ELF-1 (cell line): ENCODE data around the gene CNIH4.
"Not testable (repeated sequence)": the region's sequence is repeated elsewhere in the genome, so short reads cannot be mapped to it uniquely, and the experiment has no call there.

Experiments used
- DNase-seq: peaks from one replicate; pipeline ENCODE4 v3.0.0-alpha.2; 2016; ENCODE audit warnings: low read depth, low spot score

Gene CNIH4

DNA sequence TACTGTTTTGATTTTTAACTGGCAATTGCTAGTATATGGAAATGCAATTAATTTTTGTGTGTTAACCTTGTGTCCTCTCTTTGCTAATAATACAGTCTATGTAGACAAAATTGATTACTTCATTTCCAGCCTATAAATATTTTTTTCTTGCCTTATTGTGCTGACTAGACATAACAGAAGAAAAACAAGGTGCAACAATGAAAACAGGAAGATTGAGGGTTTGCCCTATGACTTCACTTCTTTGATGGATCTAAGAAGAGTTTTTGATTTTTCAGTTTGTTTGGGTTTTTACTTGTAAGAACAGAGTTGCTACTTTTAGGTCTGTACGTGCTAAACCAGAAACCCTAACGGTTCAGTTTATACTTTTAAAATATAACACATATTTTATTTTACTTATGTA lies 8.5 kb upstream of the CNIH4 start:
- no peak for DNase-seq

DNA sequence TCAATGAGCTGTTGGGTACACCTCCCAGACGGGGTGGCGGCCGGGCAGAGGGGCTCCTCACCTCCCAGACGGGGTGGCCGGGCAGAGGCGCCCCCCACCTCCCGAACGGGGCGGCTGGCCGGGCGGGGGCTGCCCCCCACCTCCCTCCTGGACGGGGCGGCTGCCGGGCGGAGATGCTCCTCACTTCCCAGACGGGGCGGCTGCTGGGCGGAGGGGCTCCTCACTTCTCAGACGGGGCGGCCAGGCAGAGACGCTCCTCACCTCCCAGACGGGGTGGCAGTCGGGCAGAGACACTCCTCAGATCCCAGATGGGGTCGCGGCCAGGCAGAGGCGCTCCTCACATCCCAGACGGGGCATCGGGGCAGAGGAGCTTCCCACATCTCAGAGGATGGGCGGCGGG lies 7.0 kb upstream of the CNIH4 start:
- DNase-seq, result not testable (repeated sequence)

- not testable (repeated sequence) for DNase-seq
These were observed 4.1 kb upstream of the CNIH4 start for GRCh38 chr1:224352436-224353085.

DNA sequence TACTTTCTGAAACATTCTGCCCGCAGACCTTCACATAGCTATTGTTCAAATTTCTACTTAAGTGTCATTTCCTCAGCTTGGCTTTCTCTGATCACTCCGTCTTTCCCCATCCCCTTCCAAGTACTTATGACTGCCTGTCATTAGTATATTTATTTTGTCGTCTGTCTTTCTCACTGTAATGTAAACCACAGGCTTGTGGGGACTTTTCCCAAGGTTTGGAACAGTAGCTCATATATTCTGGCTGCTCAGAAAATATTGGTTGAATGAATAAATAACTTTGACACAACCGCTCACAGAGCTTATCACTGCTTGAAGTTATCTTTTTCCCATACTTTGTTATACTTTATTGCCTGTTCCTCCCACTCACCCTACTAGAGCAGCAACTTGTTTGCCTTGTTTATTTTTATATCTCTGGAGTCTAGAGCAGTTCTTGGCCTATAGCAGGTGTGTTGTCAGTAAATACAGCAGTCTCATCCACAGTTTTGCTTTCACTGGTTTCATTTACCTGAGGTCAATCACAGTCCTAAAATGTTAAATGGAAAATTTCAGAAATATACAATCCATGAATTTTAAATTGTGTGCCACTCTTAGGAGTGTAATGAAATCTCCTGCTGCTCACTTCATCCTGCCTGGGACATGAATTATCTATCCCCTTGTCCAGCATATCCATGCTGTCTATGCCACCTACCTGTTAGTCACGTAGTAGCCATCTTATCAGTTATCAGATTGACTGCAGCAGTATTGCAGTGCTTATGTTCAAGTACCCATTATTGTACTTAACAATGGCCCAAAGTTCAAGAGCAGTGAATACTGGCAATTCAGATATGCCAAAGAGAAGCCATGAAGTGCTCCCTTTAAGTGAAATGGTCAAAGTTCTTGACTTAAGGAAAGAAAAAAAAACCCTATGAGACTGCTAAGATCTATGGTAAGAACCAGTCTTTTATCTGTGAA lies 2.4 kb upstream of the CNIH4 start:
- no peak for DNase-seq

GRCh38 chr1:224357626-224358124 lies 996 bp downstream of the CNIH4 start:
- no peak for DNase-seq

GRCh38 chr1:224358237-224358636 lies 1.6 kb downstream of the CNIH4 start:
- DNase-seq, result no peak

DNA sequence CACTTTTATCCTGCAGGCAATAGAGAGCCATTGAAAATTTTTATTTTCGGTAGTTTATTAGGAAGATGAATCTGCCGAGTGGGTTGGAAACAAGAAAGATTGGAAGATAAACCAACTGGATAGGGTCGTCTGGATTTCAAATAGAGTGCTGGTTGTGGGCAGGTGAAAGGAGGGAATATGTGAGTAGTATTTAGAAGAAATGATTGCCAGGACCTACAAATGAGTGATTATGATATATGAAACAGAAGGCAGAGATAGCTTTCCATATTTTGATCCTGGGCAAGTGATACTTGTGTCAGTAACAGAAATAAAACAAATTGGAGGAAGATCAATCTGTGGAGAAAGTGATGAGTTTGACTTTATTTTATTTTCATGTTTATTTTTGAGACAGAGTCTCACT lies 2.5 kb downstream of the CNIH4 start:
- DNase-seq, result no peak

- no peak for DNase-seq
These were observed 11.7 kb downstream of the CNIH4 start for GRCh38 chr1:224368409-224368808.

GRCh38 chr1:224373008-224373590 lies 16.4 kb downstream of the CNIH4 start:
- no peak for DNase-seq

DNA sequence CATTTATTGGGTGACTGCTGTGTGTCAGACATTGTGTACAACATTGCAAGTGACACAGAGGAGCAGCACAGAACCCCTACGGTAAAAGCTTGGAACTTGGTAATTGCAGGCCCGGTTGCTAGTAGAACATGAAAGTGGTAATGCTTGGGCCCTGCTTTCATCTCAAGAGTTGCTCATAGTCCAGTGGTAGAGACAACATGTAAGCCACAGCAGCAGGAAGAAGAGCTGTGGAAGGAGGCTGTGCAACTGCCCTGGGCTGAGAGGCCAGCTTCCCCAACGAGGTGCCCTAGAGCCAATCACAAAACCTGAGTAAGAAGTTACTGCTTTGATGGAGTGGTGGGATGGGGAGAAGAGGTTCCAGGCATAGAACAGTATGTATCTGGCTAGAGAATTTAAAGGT lies 18.4 kb downstream of the CNIH4 start:
- DNase-seq, result no peak

DNA sequence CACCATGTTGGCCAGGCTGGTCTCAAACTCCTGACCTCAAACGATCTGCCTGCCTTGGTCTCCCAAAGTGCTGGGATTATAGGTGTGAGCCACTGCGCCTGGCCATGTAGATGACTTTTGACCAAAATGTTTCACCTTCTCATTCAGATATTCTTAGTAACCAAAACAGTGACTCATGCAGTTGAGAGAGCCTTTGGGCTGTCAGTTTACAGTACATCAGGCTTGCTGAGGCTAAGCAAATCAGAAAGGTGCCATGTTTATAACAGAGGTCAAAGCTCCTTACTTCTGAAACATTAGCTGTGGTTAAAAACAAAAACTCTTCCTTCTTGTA lies 21.0 kb downstream of the CNIH4 start:
- DNase-seq, result no peak

DNA sequence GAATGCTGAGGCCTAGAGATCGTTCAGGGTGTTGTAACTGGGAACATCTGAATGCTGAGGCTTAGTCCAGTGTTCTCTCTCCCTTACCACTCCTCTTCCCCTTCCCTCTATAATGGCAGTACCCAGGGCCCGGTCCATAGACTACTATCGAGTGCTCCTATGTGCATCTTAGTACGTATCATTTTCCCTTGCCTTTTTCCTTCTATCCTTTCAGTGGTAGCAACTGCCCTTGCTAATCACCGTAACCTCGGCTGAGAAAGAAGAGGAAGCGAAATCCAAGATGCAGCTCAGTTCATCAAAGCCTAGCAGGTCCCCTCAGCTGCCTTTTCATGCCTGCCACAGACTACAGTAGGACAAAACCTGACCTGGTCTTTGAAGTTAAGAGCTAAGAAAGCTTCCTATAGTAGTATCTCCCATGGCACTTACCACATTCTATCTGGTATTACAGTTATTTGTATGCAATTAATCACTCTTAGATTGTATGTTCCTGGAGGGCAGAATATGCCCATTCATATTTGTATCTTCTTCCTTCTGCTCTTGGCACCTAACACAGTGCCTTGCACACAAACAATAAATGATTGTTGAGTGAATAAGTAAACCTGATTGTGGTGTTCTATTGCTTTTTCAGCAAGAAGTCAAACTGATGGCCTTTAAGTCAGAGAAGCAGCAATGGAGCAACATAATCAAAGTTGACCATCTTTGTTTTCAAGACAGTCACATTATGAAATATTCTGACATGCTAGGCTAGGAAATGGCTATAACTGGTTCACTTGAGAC lies 22.4 kb downstream of the CNIH4 start:
- no peak for DNase-seq

- no peak for DNase-seq
These were observed 23.3 kb downstream of the CNIH4 start for GRCh38 chr1:224380003-224380402.

- no peak for DNase-seq
These were observed 25.3 kb downstream of the CNIH4 start for GRCh38 chr1:224381880-224382548.

GRCh38 chr1:224383218-224383617 lies 26.5 kb downstream of the CNIH4 start:
- DNase-seq, result no peak

DNA sequence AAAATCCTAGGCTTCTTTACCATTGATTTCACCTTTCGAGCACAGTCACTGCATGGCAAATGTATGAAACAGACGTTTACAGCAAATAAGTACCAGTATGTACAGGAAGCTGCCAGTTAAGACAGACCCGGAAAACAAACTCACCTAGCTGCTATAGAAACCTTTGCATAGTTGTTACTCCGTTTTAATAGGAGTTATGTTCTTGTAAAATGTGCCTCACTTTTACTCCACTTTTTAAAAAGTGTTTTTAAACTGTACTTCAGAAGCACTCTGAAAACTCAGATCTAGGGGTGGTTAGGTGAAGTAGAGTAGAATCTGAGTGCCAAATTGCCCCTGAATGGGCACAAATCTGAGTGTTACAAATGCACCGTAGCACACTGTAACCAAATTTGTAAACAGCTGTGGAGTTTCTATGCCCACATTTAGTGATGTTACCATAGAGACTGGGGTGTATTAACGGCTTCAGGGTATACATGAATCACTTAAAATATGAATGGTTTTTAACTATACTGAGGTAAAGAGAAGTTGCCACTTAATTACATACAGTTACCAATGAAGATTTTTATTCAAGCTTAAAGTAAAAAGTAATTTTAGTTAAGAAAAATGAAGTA lies 30.7 kb downstream of the CNIH4 start:
- DNase-seq, result no peak

GRCh38 chr1:224387943-224388342 lies 31.3 kb downstream of the CNIH4 start:
- no peak for DNase-seq

DNA sequence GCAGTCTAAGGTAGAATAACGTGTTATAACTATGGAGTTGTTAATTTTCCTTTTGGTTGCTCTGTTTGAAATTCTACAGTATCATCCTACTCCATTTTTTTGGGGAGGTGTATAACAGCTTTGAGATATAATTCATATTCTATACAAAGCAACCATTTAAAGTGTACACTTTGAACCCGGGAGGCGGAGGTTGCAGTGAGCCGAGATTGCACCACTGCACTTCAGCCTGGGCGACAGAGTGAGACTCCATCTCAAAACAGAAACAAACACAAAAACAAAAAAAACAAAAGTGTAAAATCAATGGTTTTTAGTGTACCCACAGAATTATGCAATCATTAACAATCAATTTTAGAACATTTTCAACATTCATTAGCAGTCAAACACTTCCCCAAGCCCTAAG lies 33.8 kb downstream of the CNIH4 start:
- no peak for DNase-seq

GRCh38 chr1:224392411-224393249 lies 36.0 kb downstream of the CNIH4 start:
- DNase-seq, result no peak

GRCh38 chr1:224393294-224393693 lies 36.6 kb downstream of the CNIH4 start:
- DNase-seq, result no peak
